ENCODE measurements around the gene TBC1D3I. TPM values are rescaled to one million over a fixed set of nuclear protein-coding genes. Genes with fewer than 3 reads are reported as not detected.
"Not testable (repeated sequence)": the region's sequence is repeated elsewhere in the genome, so short reads cannot be mapped to it uniquely, and the experiment has no call there.

TBC1D3I gene
- total and polyA plus RNA-seq, 4 donors, result 0.39 to 0.73 TPM; not detected in 2

DNA sequence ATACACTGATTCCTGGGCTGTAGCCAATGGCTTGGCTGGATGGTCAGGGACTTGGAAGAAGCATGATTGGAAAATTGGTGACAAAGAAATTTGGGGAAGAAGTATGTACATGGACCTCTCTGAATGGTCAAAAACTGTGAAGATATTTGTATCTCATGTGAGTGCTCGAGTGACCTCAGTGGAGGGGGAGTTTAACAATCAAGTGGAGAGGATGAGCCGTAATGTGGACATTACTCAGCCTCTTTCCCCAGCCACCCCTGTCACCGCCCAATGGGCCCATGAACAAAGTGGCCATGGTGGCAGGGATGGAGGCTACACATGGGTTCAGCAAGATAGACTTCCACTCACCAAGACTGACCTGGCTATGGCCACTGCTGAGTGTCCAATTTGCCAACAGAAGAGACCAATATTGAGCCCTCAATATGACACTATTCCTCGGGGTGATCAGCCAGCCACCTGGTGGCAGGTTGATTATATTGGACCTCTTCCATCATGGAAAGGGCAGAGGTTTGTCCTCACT is 42.7 kb downstream of the TBC1D3I start:
- not testable (repeated sequence) for DNase-seq; H3K4me1 ChIP-seq (ENCODE audit: control insufficient read depth in 5 of 5, insufficient read depth in 5 of 5, low read length in 5 of 5); H3K4me3 ChIP-seq; H3K36me3 ChIP-seq (ENCODE audit: control insufficient read depth in 4 of 4, insufficient read depth in 4 of 4, low read length in 4 of 4); H3K9me3 ChIP-seq (ENCODE audit: control insufficient read depth in 4 of 4, insufficient read depth in 3 of 4, low read length in 3 of 4); H3K27ac ChIP-seq (ENCODE audit: low read depth in 1 of 2, low read length in 1 of 2); H3K27me3 ChIP-seq (ENCODE audit: control insufficient read depth in 3 of 3, insufficient read depth in 3 of 3, low read length in 2 of 3); ATAC-seq (ENCODE audit: insufficient read depth, low FRiP score); H3K9ac ChIP-seq (ENCODE audit: insufficient read depth in 1 of 2, low read length in 2 of 2)
- WGBS, 2 donors, result 89 to 96% methylated on average over 4 of the region's 4 CpGs

DNA sequence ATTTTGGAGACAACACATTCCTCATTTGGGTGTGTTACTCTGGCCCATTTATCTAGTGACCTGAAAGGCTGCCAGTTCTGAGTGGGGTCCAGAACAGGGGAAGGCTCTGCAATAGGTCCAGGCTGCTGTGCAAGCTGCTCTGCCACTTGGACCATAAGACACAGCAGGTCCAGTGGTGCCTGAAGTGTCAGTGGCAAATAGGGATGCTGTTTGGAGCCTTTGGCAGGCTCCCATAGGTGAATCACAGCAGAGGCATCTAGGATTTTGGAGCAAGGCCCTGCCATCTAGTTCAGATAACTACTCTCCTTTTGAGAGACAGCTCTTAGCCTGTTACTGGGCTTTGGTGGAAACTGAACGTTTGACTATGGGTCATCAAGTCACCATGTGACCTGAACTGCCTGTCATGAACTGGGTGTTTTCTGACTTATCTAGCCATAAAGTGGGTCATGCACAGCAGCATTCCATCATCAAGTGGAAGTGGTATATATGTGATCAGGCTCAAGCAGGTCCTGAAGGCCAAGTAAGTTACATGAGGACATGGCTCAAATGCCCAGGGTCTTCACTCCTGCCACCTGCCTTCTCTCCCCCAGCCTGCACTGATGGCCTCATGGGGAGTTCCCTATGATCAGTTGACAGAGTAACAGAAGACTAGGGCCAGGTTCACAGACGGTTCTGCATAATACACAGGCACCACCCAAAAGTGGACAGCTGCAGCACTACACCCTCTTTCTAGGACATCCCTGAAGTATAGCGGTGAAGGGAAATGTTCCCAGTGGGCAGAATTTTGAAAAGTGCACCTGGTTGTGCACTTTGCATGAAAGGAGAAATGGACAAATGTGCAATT is 43.4 kb downstream of the TBC1D3I start:
- H3K27me3 ChIP-seq (ENCODE audit: control insufficient read depth in 3 of 3, insufficient read depth in 3 of 3, low read length in 2 of 3); DNase-seq; ATAC-seq (ENCODE audit: insufficient read depth, low FRiP score); H3K4me3 ChIP-seq; H3K27ac ChIP-seq (ENCODE audit: low read depth in 1 of 2, low read length in 1 of 2); H3K9me3 ChIP-seq (ENCODE audit: control insufficient read depth in 4 of 4, insufficient read depth in 3 of 4, low read length in 3 of 4); H3K9ac ChIP-seq (ENCODE audit: insufficient read depth in 1 of 2, low read length in 2 of 2); H3K36me3 ChIP-seq (ENCODE audit: control insufficient read depth in 4 of 4, insufficient read depth in 4 of 4, low read length in 4 of 4); H3K4me1 ChIP-seq (ENCODE audit: control insufficient read depth in 5 of 5, insufficient read depth in 5 of 5, low read length in 5 of 5): not testable (repeated sequence)
- 81 to 84% methylated on average over 3 of the region's 3 CpGs for WGBS, 2 donors

DNA sequence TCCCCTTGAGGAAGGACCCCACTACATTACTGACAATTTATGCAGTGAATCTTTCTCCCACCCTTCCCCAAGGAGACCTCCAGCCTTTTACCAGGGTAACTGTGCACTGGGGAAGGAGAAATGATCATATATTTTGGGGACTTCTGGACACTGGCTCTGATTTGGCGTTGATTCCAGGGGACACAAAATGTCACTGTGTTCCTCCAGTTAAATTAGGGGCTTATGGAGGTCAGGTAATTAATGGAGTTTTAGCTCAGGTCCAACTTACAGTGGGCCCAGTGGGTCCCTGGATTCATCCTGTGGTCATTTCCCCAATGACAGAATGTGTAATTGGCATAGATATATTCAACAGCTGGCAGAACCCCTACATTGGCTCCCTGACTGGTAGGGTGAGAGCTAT is 44.8 kb downstream of the TBC1D3I start:
- WGBS, 2 donors, result 91 to 100% methylated on average over 1 of the region's 1 CpG
- ATAC-seq (ENCODE audit: insufficient read depth, low FRiP score), result not testable (repeated sequence)

DNA sequence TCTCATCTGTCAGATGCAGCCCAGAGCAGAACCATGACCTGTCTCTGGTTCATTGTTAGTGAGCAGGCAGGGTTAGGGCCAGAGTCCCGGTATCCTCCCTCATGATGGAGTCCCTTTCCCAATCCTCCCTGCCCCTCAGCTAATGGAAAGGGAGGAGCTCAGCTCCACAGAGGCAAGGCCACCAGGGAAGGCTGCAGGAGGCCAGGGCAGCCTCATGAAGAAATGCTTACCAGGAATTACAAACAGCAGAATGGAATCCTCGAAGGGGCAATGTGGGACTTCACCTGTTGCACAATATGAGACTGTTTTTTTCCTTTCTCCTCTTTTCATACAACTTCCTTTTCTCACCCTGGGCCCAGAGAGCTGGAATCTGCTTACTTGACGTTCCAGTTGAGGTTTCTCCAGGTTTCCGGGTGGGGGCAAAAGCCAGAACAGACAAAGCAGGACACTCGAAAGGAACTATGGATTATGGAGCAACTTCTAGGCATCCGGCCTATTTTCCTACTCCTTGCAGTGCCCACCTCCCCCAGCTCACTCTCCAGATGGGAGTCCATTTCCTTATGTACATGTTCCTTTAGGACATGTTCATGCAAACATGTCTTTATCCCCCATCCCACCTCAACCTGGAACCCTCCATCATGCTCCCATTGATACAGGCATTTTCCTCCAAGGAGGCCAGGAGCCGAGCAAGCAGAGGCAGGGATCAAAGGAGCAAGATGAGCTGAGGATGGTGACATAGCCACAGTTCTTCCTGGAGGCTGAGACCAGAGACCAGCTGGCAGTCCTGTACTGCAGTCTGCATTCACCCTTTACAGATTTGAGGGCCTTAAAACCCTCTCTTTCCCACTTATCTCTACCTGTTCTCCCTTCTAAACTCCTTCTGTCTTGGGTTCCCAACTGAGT is 48.7 kb downstream of the TBC1D3I start:
- not testable (repeated sequence) for DNase-seq; H3K27ac ChIP-seq (ENCODE audit: low read depth in 1 of 2, low read length in 1 of 2); H3K4me3 ChIP-seq; H3K27me3 ChIP-seq (ENCODE audit: control insufficient read depth in 3 of 3, insufficient read depth in 3 of 3, low read length in 2 of 3); H3K36me3 ChIP-seq (ENCODE audit: control insufficient read depth in 4 of 4, insufficient read depth in 4 of 4, low read length in 4 of 4); H3K9ac ChIP-seq (ENCODE audit: insufficient read depth in 1 of 2, low read length in 2 of 2); ATAC-seq (ENCODE audit: insufficient read depth, low FRiP score); H3K9me3 ChIP-seq (ENCODE audit: control insufficient read depth in 4 of 4, insufficient read depth in 3 of 4, low read length in 3 of 4); H3K4me1 ChIP-seq (ENCODE audit: control insufficient read depth in 5 of 5, insufficient read depth in 5 of 5, low read length in 5 of 5)
- WGBS, 2 donors, result 57 to 67% methylated on average over 6 to 7 of the region's 7 CpGs

More for the DNA sequence above, 44.8 kb downstream of the TBC1D3I start:
- H3K4me3 ChIP-seq; H3K9me3 ChIP-seq (ENCODE audit: control insufficient read depth in 4 of 4, insufficient read depth in 3 of 4, low read length in 3 of 4); H3K36me3 ChIP-seq (ENCODE audit: control insufficient read depth in 4 of 4, insufficient read depth in 4 of 4, low read length in 4 of 4); DNase-seq; H3K9ac ChIP-seq (ENCODE audit: insufficient read depth in 1 of 2, low read length in 2 of 2); H3K27me3 ChIP-seq (ENCODE audit: control insufficient read depth in 3 of 3, insufficient read depth in 3 of 3, low read length in 2 of 3); H3K27ac ChIP-seq (ENCODE audit: low read depth in 1 of 2, low read length in 1 of 2); H3K4me1 ChIP-seq (ENCODE audit: control insufficient read depth in 5 of 5, insufficient read depth in 5 of 5, low read length in 5 of 5): not testable (repeated sequence)

DNA sequence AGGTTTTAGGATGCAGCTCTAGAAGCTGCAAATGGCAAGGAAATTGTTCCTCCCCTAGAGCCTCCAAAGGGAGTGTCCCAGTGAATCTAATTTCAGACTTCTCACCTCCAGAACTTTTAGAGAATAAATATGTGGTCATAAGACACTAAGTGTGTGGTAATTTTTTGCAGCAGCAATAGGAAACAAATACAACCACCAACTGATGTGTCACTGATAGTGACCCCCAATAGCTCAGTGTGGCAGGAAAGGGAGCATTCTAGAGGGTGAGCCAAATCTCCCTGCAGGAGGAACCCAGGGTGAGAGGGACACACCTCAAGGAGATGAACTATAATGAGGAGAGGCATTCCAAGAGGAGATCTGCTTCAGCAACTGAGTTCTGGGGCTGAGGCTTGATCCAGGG is 49.5 kb downstream of the TBC1D3I start:
- Histone ChIP-seq H3K4me1 (ENCODE audit: control insufficient read depth in 5 of 5, insufficient read depth in 5 of 5, low read length in 5 of 5) (peaks cover 0 to 1% (median 0%) of the 10 kb centered on the region in 5 donors), H3K9me3 (ENCODE audit: control insufficient read depth in 4 of 4, insufficient read depth in 3 of 4, low read length in 3 of 4) (peaks cover 0 to 6% (median 0%) of the 10 kb centered on the region in 4 donors), H3K9ac (ENCODE audit: insufficient read depth in 1 of 2, low read length in 2 of 2) (no peak overlapping the region), H3K27ac (ENCODE audit: low read depth in 1 of 2, low read length in 1 of 2) (no peak overlapping the region), H3K27me3 (ENCODE audit: control insufficient read depth in 3 of 3, insufficient read depth in 3 of 3, low read length in 2 of 3) (peaks cover 0 to 10% (median 0%) of the 10 kb centered on the region in 3 donors), H3K4me3 (no peak overlapping the region), H3K36me3 (ENCODE audit: control insufficient read depth in 4 of 4, insufficient read depth in 4 of 4, low read length in 4 of 4) (no peaks in the 10 kb centered on the region)
- DNase-seq, result no peak
- TF ChIP-seq, protein P1, sequence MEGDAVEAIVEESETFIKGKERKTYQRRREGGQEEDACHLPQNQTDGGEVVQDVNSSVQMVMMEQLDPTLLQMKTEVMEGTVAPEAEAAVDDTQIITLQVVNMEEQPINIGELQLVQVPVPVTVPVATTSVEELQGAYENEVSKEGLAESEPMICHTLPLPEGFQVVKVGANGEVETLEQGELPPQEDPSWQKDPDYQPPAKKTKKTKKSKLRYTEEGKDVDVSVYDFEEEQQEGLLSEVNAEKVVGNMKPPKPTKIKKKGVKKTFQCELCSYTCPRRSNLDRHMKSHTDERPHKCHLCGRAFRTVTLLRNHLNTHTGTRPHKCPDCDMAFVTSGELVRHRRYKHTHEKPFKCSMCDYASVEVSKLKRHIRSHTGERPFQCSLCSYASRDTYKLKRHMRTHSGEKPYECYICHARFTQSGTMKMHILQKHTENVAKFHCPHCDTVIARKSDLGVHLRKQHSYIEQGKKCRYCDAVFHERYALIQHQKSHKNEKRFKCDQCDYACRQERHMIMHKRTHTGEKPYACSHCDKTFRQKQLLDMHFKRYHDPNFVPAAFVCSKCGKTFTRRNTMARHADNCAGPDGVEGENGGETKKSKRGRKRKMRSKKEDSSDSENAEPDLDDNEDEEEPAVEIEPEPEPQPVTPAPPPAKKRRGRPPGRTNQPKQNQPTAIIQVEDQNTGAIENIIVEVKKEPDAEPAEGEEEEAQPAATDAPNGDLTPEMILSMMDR (IDR thresholded peaks at IDR 0.05; ENCODE audit: control extremely low read depth, extremely low read depth), result no peak
- ATAC-seq (ENCODE audit: insufficient read depth, low FRiP score), result no peak

Data from lung (tissue), 12 donors.